ENCODE results near the gene ZNF883. TPM values are rescaled to one million over a fixed set of nuclear protein-coding genes. Genes with fewer than 3 reads are reported as not detected.

ZNF883 gene
- total and polyA plus RNA-seq, 2 of the 8 experiments (the other 6 are each of a cell fraction or from before 2014, with no cell fraction given): 6.1 to 20.2 TPM

Other genes starting within 250 kb of the ZNF883 start
- gene SLC46A2, start 121.3 kb downstream of the ZNF883 start, total RNA-seq (2021; fragmentation: NEBNext Ultra II Directional; extraction: Animal tissue kit (Norgen Biotek cat#: 25700)): not detected in 2 replicates
- gene SLC46A2, start 121.3 kb downstream of the ZNF883 start, polyA plus RNA-seq (2011; rRNA removed): 0.02 and 0.03 TPM in 2 replicates
- 4.4 and 5.1 TPM in 2 replicates for gene ZFP37, start 44.5 kb upstream of the ZNF883 start, total RNA-seq (2021; fragmentation: NEBNext Ultra II Directional; extraction: Animal tissue kit (Norgen Biotek cat#: 25700))
- gene ZFP37, start 44.5 kb upstream of the ZNF883 start, polyA plus RNA-seq (2011; rRNA removed): 0.25 and 0.38 TPM in 2 replicates
- 1.5 and 2.0 TPM in 2 replicates for gene SLC31A2, start 138.8 kb upstream of the ZNF883 start, total RNA-seq (2021; fragmentation: NEBNext Ultra II Directional; extraction: Animal tissue kit (Norgen Biotek cat#: 25700))
- 2.3 and 2.9 TPM in 2 replicates for gene SLC31A2, start 138.8 kb upstream of the ZNF883 start, polyA plus RNA-seq (2011; rRNA removed)
- 13.8 and 13.9 TPM in 2 replicates for gene FKBP15, start 209.1 kb upstream of the ZNF883 start, total RNA-seq (2021; fragmentation: NEBNext Ultra II Directional; extraction: Animal tissue kit (Norgen Biotek cat#: 25700))
- 9.9 and 13.1 TPM in 2 replicates for gene FKBP15, start 209.1 kb upstream of the ZNF883 start, polyA plus RNA-seq (2011; rRNA removed)
- gene SLC31A1, start 209.4 kb upstream of the ZNF883 start, total RNA-seq (2021; fragmentation: NEBNext Ultra II Directional; extraction: Animal tissue kit (Norgen Biotek cat#: 25700)): 40.7 and 40.8 TPM in 2 replicates
- 13.8 and 23.9 TPM in 2 replicates for gene SLC31A1, start 209.4 kb upstream of the ZNF883 start, polyA plus RNA-seq (2011; rRNA removed)